Measurements from ENCODE around the gene PEX11A. TPM values are rescaled to one million over a fixed set of nuclear protein-coding genes. Genes with fewer than 3 reads are reported as not detected.

PEX11A gene, protein sequence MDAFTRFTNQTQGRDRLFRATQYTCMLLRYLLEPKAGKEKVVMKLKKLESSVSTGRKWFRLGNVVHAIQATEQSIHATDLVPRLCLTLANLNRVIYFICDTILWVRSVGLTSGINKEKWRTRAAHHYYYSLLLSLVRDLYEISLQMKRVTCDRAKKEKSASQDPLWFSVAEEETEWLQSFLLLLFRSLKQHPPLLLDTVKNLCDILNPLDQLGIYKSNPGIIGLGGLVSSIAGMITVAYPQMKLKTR
- total RNA-seq (2.5 TPM), polyA plus RNA-seq (3.8 TPM)
- long read RNA-seq, donor 1, result 0 reads
- long read RNA-seq, donor 2, result 0 reads
- long read RNA-seq, donor 3, partial matches to known transcripts, result 0 of 1 reads
- long read RNA-seq, donor 3, other reads (novel, unspliced or antisense), result 0 of 1 reads
- long read RNA-seq, donor 4, result 0 reads
- long read RNA-seq, donor 5, partial matches to known transcripts, result 0 of 3 reads
- long read RNA-seq, donor 5, other reads (novel, unspliced or antisense), result 0 of 3 reads
- long read RNA-seq, donor 6, partial matches to known transcripts, result 0 of 2 reads
- long read RNA-seq, donor 6, other reads (novel, unspliced or antisense), result 0 of 2 reads
- long read RNA-seq, donor 7, result 0 reads
- long read RNA-seq, donor 8, result 0 reads
- long read RNA-seq, donor 9, partial matches to known transcripts, result 0 of 1 reads
- long read RNA-seq, donor 9, other reads (novel, unspliced or antisense), result 0 of 1 reads
- long read RNA-seq, donor 10, result 0 reads

DNA sequence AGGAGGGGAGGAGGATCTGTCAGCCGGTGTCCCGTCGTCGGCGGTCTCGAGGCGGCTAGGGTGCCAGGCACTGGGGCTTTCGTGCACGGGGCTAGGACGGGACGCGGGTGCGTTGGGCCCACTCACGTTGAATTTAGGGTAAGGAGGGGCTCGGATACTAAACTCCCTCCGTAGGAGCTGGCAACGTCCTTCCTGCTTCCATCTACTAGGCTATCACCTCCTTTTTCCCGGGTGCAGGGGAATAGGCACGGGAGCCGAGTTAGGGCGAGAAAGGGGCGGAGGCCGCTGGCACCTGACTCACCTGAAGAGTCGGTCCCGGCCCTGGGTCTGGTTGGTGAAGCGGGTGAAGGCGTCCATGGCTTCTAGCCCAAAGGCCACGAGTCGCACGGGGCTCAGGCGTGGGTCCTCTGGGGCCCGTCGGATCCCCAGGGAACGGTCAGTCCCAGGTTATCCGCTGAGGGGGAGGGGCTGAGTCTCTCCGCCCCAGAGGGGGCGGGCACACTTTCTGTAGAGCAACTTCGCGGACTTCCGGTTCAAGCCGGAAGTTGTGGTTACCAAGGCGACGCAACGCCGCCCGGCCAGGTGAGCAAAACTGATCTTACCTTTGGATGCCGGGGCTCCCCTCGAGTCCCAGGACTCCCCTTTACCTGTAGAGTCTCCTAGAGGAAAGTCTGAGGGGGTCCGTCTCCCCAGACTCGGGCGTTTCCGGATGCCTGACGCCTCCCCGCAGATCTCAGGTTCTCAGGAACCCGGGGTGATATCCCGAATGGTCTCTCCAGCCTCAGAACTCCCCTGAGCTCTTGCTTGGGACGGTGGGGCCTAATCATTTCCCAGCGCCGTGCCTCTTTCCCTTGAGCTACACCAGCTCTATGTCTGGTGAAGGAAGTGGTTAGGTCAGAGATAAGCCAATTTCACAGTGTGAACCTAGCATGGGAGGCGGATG is at the start of gene PEX11A, which contains the start of gene WDR93:
Gene PEX11A, minus strand, starts transcription at position 479 of the 943 bp plus-strand sequence. Its CDS starts 122 bp downstream, at position 357.
Gene WDR93, plus strand, starts transcription at position 536 of the 943 bp plus-strand sequence. CDS start 10,936 bp downstream, outside the sequence.
- Histone ChIP-seq H3K36me3 (ENCODE audit: control insufficient read depth in 2 of 2, insufficient read depth in 2 of 2, low read length in 1 of 2) (no peaks in the 10 kb centered on the region), H3K4me3 (ENCODE audit: low read length in 2 of 2) (peak within 1 kb of the TSS; percentile 85 to 96), H3K9me3 (ENCODE audit: control insufficient read depth in 2 of 2, insufficient read depth in 1 of 2, low read length in 1 of 2) (no peaks in the 10 kb centered on the region), H3K4me1 (ENCODE audit: control insufficient read depth in 2 of 2, insufficient read depth in 2 of 2, low read length in 2 of 2) (peaks cover 8 to 10% of the 10 kb centered on the region in 2 donors), H3K27ac (ENCODE audit: low read depth in 1 of 2, low read length in 1 of 2) (no peak within 1 kb of the TSS), H3K27me3 (ENCODE audit: control insufficient read depth in 2 of 2, insufficient read depth in 1 of 2, low read length in 1 of 2) (peaks cover 0 to 2% of the 10 kb centered on the region in 2 donors)
- WGBS, result 2% methylated on average over 60 of the region's 60 CpGs
- DNase-seq (ENCODE audit: low read depth in 6 of 9, low spot score in 9 of 9), result peak; percentile 33 to 82 (median 61)

DNA sequence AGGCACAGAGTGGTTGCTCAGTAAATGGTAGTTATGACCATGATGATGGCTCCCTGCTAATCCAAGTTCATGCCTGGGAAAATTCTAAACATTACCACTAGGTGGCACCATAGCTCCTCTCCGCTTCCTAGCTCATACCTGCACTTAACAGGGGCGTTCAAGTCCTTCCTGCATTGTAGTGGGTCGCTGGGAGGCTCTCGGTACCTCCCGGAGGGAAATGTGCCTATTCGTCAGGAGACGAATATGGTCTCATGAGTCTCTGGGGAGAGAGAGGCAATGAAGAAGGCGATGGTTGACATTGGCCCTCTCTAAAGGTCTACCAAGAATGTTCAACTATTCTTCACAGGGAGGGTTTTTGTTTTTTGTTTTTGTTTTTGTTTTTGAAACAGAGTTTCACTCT is 49.6 kb upstream of the PEX11A start:
- DNase-seq (ENCODE audit: low read depth in 6 of 9, low spot score in 9 of 9), result peak; percentile 40 to 83 (median 72)
- no peaks in the 10 kb centered on the region for H3K36me3 ChIP-seq (ENCODE audit: control insufficient read depth in 2 of 2, insufficient read depth in 2 of 2, low read length in 1 of 2)
- peaks cover 0 to 16% of the 10 kb centered on the region in 2 donors for H3K27me3 ChIP-seq (ENCODE audit: control insufficient read depth in 2 of 2, insufficient read depth in 1 of 2, low read length in 1 of 2)
- no peak overlapping the region for H3K4me3 ChIP-seq (ENCODE audit: low read length in 2 of 2)
- peaks cover 0 to 2% of the 10 kb centered on the region in 2 donors for H3K4me1 ChIP-seq (ENCODE audit: control insufficient read depth in 2 of 2, insufficient read depth in 2 of 2, low read length in 2 of 2)
- no peaks in the 10 kb centered on the region for H3K9me3 ChIP-seq (ENCODE audit: control insufficient read depth in 2 of 2, insufficient read depth in 1 of 2, low read length in 1 of 2)
- H3K27ac ChIP-seq (ENCODE audit: low read depth in 1 of 2, low read length in 1 of 2), result no peak overlapping the region
- WGBS, result 6% methylated on average over 8 of the region's 8 CpGs

DNA sequence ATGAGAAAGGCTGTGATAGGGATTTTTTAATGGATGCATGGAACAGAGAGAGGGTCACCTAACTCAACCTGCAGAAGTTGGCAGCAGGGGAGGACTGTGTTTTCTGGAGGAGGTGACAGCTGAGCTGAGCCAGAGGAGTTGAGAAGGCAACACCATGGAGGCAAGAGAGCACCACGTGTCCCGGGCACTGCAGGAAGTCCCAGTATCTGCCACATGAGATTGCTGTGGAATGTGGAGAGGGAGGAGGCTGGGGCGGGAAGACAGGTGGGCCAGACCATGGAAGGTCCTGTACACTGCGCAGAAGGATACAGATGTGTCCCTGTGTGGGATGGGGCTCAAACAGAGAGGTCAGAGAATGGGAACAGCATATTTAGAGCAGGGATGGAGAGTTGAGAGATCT is 45.2 kb upstream of the PEX11A start:
- Histone ChIP-seq H3K27ac (ENCODE audit: low read depth in 1 of 2, low read length in 1 of 2) (no peak overlapping the region), H3K4me1 (ENCODE audit: control insufficient read depth in 2 of 2, insufficient read depth in 2 of 2, low read length in 2 of 2) (peaks cover 0 to 2% of the 10 kb centered on the region in 2 donors), H3K27me3 (ENCODE audit: control insufficient read depth in 2 of 2, insufficient read depth in 1 of 2, low read length in 1 of 2) (peaks cover 0 to 15% of the 10 kb centered on the region in 2 donors), H3K4me3 (ENCODE audit: low read length in 2 of 2) (no peak overlapping the region), H3K9me3 (ENCODE audit: control insufficient read depth in 2 of 2, insufficient read depth in 1 of 2, low read length in 1 of 2) (peaks cover 0 to 4% of the 10 kb centered on the region in 2 donors), H3K36me3 (ENCODE audit: control insufficient read depth in 2 of 2, insufficient read depth in 2 of 2, low read length in 1 of 2) (no peaks in the 10 kb centered on the region)
- DNase-seq (ENCODE audit: low read depth in 6 of 9, low spot score in 9 of 9), result no peak
- WGBS, result 81% methylated on average over 4 of the region's 4 CpGs

DNA sequence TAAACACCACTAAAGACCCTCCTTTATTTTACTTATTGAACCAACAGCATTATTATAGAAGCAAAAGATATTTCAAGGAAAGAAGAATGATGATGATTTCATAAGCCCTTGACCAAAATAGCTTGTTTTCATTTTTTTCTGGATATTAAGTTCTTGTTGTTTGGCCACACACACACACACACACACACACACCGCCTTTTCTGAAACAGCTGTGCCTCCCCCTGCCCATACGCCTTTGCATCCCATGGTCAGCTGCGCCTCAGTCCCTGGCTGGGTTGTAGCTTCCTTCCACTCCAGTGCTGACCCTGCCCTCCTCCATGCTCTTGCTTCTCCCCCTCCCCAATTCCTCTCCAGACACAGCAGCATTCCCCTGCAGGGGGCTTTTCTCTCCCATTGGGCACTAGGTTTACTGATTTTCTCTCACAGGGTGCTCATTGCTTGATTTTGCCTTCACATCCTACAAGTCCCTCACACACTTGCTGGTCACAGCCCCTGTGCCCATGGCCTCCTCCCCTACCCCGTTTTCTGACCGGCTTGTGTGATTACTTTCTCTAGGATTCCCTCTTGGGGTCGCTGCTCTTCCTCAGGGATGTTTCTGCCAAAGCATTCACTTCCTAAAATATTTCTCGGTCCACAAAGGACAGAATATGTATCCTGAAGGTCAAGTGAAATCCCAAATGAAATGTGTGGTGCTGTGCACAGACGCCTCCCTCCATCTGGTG is 42.1 kb upstream of the PEX11A start:
- Histone ChIP-seq H3K9me3 (ENCODE audit: control insufficient read depth in 2 of 2, insufficient read depth in 1 of 2, low read length in 1 of 2) (peaks cover 0 to 4% of the 10 kb centered on the region in 2 donors), H3K27me3 (ENCODE audit: control insufficient read depth in 2 of 2, insufficient read depth in 1 of 2, low read length in 1 of 2) (peaks cover 0 to 15% of the 10 kb centered on the region in 2 donors), H3K36me3 (ENCODE audit: control insufficient read depth in 2 of 2, insufficient read depth in 2 of 2, low read length in 1 of 2) (no peaks in the 10 kb centered on the region), H3K4me1 (ENCODE audit: control insufficient read depth in 2 of 2, insufficient read depth in 2 of 2, low read length in 2 of 2) (no peaks in the 10 kb centered on the region), H3K4me3 (ENCODE audit: low read length in 2 of 2) (no peak overlapping the region), H3K27ac (ENCODE audit: low read depth in 1 of 2, low read length in 1 of 2) (no peak overlapping the region)
- DNase-seq (ENCODE audit: low read depth in 6 of 9, low spot score in 9 of 9), result no peak
- 85% methylated on average over 8 of the region's 8 CpGs for WGBS

DNA sequence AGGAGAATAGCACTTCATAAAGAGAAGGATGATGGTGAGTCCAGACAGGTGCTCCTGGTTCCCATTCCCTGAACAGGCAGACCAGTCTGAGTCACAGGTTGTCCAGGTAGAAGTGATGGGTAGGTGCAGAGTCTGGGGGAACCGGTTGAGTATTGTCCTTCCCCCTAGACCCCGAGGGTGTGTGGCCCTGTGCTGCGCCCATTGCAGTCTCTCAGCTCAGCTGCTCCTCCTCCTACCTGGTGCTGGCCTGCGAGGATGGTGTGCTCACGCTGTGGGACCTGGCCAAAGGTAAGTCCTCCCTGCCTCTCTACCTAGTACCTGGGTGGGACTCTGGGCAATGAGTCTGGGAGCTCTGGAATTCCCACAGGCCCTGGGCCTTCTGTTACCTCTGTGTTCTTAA is 40.7 kb upstream of the PEX11A start:
- H3K27ac ChIP-seq (ENCODE audit: low read depth in 1 of 2, low read length in 1 of 2), result no peak overlapping the region
- H3K4me1 ChIP-seq (ENCODE audit: control insufficient read depth in 2 of 2, insufficient read depth in 2 of 2, low read length in 2 of 2), result no peaks in the 10 kb centered on the region
- H3K9me3 ChIP-seq (ENCODE audit: control insufficient read depth in 2 of 2, insufficient read depth in 1 of 2, low read length in 1 of 2), result peaks cover 0 to 4% of the 10 kb centered on the region in 2 donors
- DNase-seq (ENCODE audit: low read depth in 6 of 9, low spot score in 9 of 9), result no peak
- H3K27me3 ChIP-seq (ENCODE audit: control insufficient read depth in 2 of 2, insufficient read depth in 1 of 2, low read length in 1 of 2), result peaks cover 0 to 14% of the 10 kb centered on the region in 2 donors
- 98% methylated on average over 5 of the region's 5 CpGs for WGBS
- H3K4me3 ChIP-seq (ENCODE audit: low read length in 2 of 2), result no peak overlapping the region
- no peaks in the 10 kb centered on the region for H3K36me3 ChIP-seq (ENCODE audit: control insufficient read depth in 2 of 2, insufficient read depth in 2 of 2, low read length in 1 of 2)

DNA sequence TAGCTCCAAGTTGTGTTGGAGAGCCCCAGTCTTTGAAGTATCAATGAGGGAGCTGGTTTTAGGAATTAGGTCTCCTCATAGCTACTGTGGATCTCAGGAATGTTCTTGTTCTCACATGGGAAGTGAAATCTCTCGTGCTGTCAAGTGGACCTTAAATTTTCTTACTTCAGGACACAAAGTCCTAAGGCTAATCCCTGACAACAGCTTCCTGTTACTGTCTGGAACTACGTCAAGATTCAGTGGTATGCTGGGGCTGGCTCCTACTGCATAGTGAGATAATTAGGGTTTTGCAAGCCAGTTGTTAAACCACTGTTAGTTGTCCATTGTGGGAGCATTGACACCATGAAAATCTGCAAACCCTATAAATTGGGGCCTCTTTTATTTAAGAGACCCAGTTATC is 37.7 kb upstream of the PEX11A start:
- H3K27ac ChIP-seq (ENCODE audit: low read depth in 1 of 2, low read length in 1 of 2), result no peak overlapping the region
- H3K4me3 ChIP-seq (ENCODE audit: low read length in 2 of 2), result no peak overlapping the region
- H3K4me1 ChIP-seq (ENCODE audit: control insufficient read depth in 2 of 2, insufficient read depth in 2 of 2, low read length in 2 of 2), result no peaks in the 10 kb centered on the region

DNA sequence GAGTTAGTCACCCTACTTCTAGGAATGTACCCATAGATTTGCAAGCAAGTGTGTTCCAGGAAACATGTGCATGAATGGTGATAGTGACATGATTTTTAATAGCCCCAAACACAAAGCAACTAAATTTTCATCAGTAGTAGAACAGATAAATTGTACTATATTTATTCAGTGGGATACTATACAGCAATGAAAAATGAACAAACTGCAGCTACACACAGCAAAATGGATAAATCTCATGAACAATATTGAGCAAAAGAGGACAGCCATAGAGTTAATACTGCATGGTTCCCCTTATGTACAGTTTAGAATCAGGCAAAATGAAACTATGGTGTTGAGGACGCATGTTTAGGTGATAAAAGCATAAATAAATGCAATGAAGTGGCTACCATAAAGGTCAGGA is 34.5 kb upstream of the PEX11A start:
- Histone ChIP-seq H3K27ac (ENCODE audit: low read depth in 1 of 2, low read length in 1 of 2) (no peak overlapping the region), H3K4me3 (ENCODE audit: low read length in 2 of 2) (no peak overlapping the region), H3K9me3 (ENCODE audit: control insufficient read depth in 2 of 2, insufficient read depth in 1 of 2, low read length in 1 of 2) (no peaks in the 10 kb centered on the region), H3K36me3 (ENCODE audit: control insufficient read depth in 2 of 2, insufficient read depth in 2 of 2, low read length in 1 of 2) (no peaks in the 10 kb centered on the region), H3K27me3 (ENCODE audit: control insufficient read depth in 2 of 2, insufficient read depth in 1 of 2, low read length in 1 of 2) (peaks cover 0 to 4% of the 10 kb centered on the region in 2 donors), H3K4me1 (ENCODE audit: control insufficient read depth in 2 of 2, insufficient read depth in 2 of 2, low read length in 2 of 2) (no peaks in the 10 kb centered on the region)
- WGBS, result 96% methylated on average over 1 of the region's 1 CpG
- DNase-seq (ENCODE audit: low read depth in 6 of 9, low spot score in 9 of 9), result no peak

More for the DNA sequence above, 37.7 kb upstream of the PEX11A start:
- Histone ChIP-seq H3K36me3 (ENCODE audit: control insufficient read depth in 2 of 2, insufficient read depth in 2 of 2, low read length in 1 of 2) (no peaks in the 10 kb centered on the region), H3K9me3 (ENCODE audit: control insufficient read depth in 2 of 2, insufficient read depth in 1 of 2, low read length in 1 of 2) (no peaks in the 10 kb centered on the region), H3K27me3 (ENCODE audit: control insufficient read depth in 2 of 2, insufficient read depth in 1 of 2, low read length in 1 of 2) (peaks cover 0 to 9% of the 10 kb centered on the region in 2 donors)
- 75% methylated on average over 2 of the region's 2 CpGs for WGBS
- no peak for DNase-seq (ENCODE audit: low read depth in 6 of 9, low spot score in 9 of 9)

DNA sequence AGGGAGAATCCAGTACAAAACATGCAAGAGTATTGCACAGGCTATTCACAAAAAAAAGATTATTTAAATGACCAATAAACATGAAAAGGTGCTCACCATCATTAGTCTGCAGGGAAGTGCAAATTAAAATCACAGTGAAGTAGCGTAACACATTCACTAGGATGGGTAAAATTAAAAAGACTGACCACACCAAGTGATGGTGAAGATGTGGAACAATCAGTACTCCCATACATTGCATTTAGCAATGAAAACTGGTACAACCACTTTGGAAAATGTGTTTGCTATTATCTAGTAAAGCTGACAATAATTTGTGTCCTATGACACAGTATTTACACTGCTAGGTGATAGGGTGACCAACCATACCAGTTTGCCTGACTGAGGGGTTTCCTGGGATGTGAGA is 34.1 kb upstream of the PEX11A start:
- 91% methylated on average over 1 of the region's 1 CpG for WGBS
- H3K4me1 ChIP-seq (ENCODE audit: control insufficient read depth in 2 of 2, insufficient read depth in 2 of 2, low read length in 2 of 2), result no peaks in the 10 kb centered on the region
- no peak for DNase-seq (ENCODE audit: low read depth in 6 of 9, low spot score in 9 of 9)
- no peak overlapping the region for H3K27ac ChIP-seq (ENCODE audit: low read depth in 1 of 2, low read length in 1 of 2)
- no peaks in the 10 kb centered on the region for H3K36me3 ChIP-seq (ENCODE audit: control insufficient read depth in 2 of 2, insufficient read depth in 2 of 2, low read length in 1 of 2)
- H3K9me3 ChIP-seq (ENCODE audit: control insufficient read depth in 2 of 2, insufficient read depth in 1 of 2, low read length in 1 of 2), result no peaks in the 10 kb centered on the region
- H3K27me3 ChIP-seq (ENCODE audit: control insufficient read depth in 2 of 2, insufficient read depth in 1 of 2, low read length in 1 of 2), result peaks cover 0 to 4% of the 10 kb centered on the region in 2 donors
- H3K4me3 ChIP-seq (ENCODE audit: low read length in 2 of 2), result no peak overlapping the region
